Heart right ventricle (tissue), 16 donors: ENCODE data around the gene KRTAP10-7. TPM values are rescaled to one million over a fixed set of nuclear protein-coding genes. Genes with fewer than 3 reads are reported as not detected.
A peak's percentile ranks its signal among the peaks of the same experiment; 100 is the strongest.
"Not testable (repeated sequence)": the region's sequence is repeated elsewhere in the genome, so short reads cannot be mapped to it uniquely, and the experiment has no call there.

Source experiments
- ATAC-seq, 8 donors: fragments of 200-7000 bp; cut with Tn5 transposase; one replicate each; pipeline ENCODE4 v1.9.1; 2020; ENCODE audit warnings: mild to moderate bottlenecking in 8 of 8, moderate library complexity in 8 of 8, moderate number of reproducible peaks in 1 of 8
- DNase-seq, 2 donors: peaks; one replicate each; pipeline ENCODE4 v3.0.0-alpha.2; 2020
- H3K27ac ChIP-seq, 10 donors: fragments of 200-600 bp; sonication (generic) in 2 of 10; one replicate each; pipeline versions ENCODE4 v1.5.0 to v1.8.0; 2020 to 2022; ENCODE audit warnings: mild to moderate bottlenecking in 3 of 10
- H3K27me3 ChIP-seq, 7 donors: fragments of 200-600 bp; one replicate each; pipeline ENCODE4 v1.8.0; 2021 to 2022; ENCODE audit warnings: mild to moderate bottlenecking in 2 of 7
- H3K36me3 ChIP-seq, 9 donors: fragments of 200-600 bp; sonication (generic) in 1 of 9; one replicate each; pipeline versions ENCODE4 v1.5.0 to v1.8.0; 2020 to 2022; ENCODE audit warnings: mild to moderate bottlenecking in 2 of 9
- H3K4me1 ChIP-seq, 9 donors: fragments of 200-600 bp; sonication (generic) in 1 of 9; one replicate each; pipeline versions ENCODE4 v1.5.0 to v1.8.0; 2020 to 2022; ENCODE audit warnings: mild to moderate bottlenecking in 4 of 9
- H3K4me3 ChIP-seq, 10 donors: fragments of 200-600 bp; sonication (generic) in 2 of 10; one replicate each; pipeline versions ENCODE4 v1.5.0 to v1.8.0; 2020 to 2022; ENCODE audit warnings: mild to moderate bottlenecking in 7 of 10, moderate library complexity in 2 of 10
- H3K9me3 ChIP-seq, 11 donors: fragments of 200-600 bp in 10 of 11; sonication (generic) in 2 of 11; one replicate each; pipeline versions ENCODE4 v1.5.0 to v1.8.0; 2013 to 2022; ENCODE audit warnings: mild to moderate bottlenecking in 2 of 11, control low read depth in 1 of 11, moderate library complexity in 1 of 11
- WGBS, 2 donors: extraction: QIAGEN DNeasy Blood & Tissue Kit; methylation state at CpG; one replicate each; pipeline ENCODE4 v1.1.7; 2013; ENCODE audit warnings: inconsistent platforms in 1 of 2; 5-methylcytosine and 5-hydroxymethylcytosine counted together
- intact Hi-C, 10 donors: fragments of 100-400 bp; cut with DNase I; formaldehyde crosslinking; loops; one replicate each; pipeline versions ENCODE4 v1.11.1 to v1.14.2; 2022
- polyA plus RNA-seq, 2 donors: library from polyadenylated mRNA; stranded (reverse); fragments of 200-250 nt; gene quantifications; one replicate each; pipeline ENCODE4 v1.2.3, GENCODE V29; 2013
- total RNA-seq, 10 donors: library from RNA; stranded (reverse); fragmentation: NEBNext Ultra II Directional in 3 of 10; extraction: Animal tissue kit (Norgen Biotek cat#: 25700) in 3 of 10; gene quantifications; one replicate each; pipeline versions ENCODE4 v1.2.1 to v1.2.4, GENCODE V29; 2021 to 2023
- TF ChIP-seq, protein P1 (sequence below), 9 donors: fragments of 200-600 bp; sonication (generic) in 2 of 9; IDR thresholded peaks; one replicate each; pipeline versions ENCODE4 v1.5.0 to v1.8.0; 2021 to 2022; ENCODE audit warnings: antibody characterized with exemption in 9 of 9, mild to moderate bottlenecking in 5 of 9, moderate library complexity in 1 of 9
- donor health status: Arrhythmogenic right ventricular cardiomyopathy.
- donor health status: ischemic (EF 13 %, LVEDD 7.1; RV severe dilation, severe dysfunction).
- donor health status: healthy with polysubstance abuse.
- donor health status: DM: no; HTN: yes; CAD: no.
- donor health status: DM: no; HTN: no; CAD: no.
- donor health status: ischemic (EF 25% LVEDD 6.9; RV normal size, moderate dysfunction).
- donor health status: ischemic (EF 25% LVEDD 5.7; RV mildly dilated, moderate dysfunction).
- donor health status: healthy.
- donor health status: DM: yes; HTN: yes; CAD: no.
- donor health status: Ischemic cardiomyopathy.
- donor health status: ischemic (EF 35%, LVEDD 5.7; RV mildly dilated, moderate dysfunction).
- donor health status: nonischemic (EF 11% LVEDD 7.7; RV severe dilation, severe dysfunction).
- donor health status: DM: yes; HTN: yes; CAD: no.
- donor health status: PGD.
- donor health status: ischemic (EF 29% LVEDD 5.4; RV normal size, mild dysfunction).
- donor health status: nonischemic (EF 23%, LVEDD 6.1; RV moderate dilation, normal function).

KRTAP10-7 gene
- total and polyA plus RNA-seq, 12 donors = not detected

DNA sequence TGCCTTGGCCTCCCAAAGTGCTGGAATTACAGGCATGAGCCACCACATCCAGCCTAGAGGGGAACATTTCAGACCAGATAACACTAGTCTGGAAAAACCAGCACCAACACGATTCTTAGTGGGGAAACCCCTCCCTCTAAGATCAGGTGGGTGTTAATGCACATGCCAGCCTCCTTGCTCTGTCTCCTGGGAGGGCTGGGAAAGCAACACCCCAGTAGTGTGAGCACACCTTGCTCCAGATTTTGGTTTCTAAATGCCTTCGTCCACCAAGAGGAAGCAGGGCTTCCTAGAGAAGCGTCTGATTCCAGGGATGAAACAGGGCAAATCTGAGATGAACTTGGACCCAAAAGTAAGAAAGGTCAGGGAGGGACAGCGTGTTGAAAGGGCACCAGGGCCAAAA is 29.1 kb upstream of the KRTAP10-7 start:
- Histone ChIP-seq H3K27me3 (peaks cover 0 to 30% (median 0%) of the 10 kb centered on the region in 7 donors), H3K9me3 (peaks cover 0 to 19% (median 0%) of the 10 kb centered on the region in 11 donors), H3K4me1 (no peaks in the 10 kb centered on the region), H3K27ac (no peak overlapping the region), H3K36me3 (no peaks in the 10 kb centered on the region), H3K4me3 (no peak overlapping the region)
- no peak for DNase-seq
- ATAC-seq = no peak
- intact Hi-C loops = no loop called here
- TF ChIP-seq, protein P1, sequence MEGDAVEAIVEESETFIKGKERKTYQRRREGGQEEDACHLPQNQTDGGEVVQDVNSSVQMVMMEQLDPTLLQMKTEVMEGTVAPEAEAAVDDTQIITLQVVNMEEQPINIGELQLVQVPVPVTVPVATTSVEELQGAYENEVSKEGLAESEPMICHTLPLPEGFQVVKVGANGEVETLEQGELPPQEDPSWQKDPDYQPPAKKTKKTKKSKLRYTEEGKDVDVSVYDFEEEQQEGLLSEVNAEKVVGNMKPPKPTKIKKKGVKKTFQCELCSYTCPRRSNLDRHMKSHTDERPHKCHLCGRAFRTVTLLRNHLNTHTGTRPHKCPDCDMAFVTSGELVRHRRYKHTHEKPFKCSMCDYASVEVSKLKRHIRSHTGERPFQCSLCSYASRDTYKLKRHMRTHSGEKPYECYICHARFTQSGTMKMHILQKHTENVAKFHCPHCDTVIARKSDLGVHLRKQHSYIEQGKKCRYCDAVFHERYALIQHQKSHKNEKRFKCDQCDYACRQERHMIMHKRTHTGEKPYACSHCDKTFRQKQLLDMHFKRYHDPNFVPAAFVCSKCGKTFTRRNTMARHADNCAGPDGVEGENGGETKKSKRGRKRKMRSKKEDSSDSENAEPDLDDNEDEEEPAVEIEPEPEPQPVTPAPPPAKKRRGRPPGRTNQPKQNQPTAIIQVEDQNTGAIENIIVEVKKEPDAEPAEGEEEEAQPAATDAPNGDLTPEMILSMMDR (IDR thresholded peaks at IDR 0.05) = no peak
- WGBS, 2 donors = 64 to 72% methylated on average over 4 of the region's 4 CpGs

DNA sequence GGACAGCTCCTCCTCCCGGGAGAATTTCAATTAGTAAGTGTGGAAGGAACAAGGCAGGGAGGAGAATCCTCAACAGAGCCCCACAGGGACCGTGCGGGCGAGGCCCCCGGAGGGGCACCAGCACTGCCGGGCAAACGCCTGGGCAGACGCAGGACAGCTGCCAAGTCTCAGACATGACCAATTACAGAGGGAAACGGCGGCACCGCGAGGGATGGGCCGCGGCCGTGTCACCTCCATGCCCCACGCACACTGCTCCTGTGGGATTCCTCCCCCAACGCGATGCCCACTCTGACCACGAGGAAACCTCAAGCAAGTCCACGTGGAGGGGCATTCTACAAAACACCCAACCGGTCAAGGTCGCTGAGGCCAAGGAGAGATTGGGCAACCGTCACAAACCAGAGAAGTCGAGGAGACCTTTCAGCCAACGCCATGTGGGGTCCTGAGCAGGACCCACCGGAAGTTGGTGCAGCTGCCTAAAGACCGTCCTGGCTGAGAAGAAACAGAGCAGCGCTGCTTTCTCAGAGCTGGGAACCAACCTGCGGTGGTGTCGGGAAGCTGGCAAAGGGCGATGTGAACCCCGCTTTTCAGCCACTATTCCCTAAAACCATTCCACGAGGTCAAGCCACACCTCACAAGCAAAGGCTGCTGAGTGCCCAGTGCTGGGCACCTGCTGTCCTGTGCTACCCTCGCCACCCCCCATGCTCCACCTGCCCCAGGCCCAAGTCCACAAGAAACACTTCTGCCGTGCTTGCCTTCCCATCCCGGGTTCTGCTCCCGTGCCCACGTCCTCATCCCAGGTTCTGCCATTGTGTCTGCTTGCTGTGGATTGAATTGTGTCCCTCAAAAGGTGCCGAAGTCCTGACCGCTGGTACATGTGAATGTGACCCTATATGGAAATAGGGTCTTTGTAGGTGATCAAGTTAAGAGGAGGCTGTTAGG is 28.3 kb upstream of the KRTAP10-7 start:
- Histone ChIP-seq H3K27me3 (peaks cover 0 to 30% (median 0%) of the 10 kb centered on the region in 7 donors), H3K27ac (no peak overlapping the region), H3K4me3 (no peak overlapping the region), H3K9me3 (peaks cover 0 to 27% (median 7%) of the 10 kb centered on the region in 11 donors), H3K36me3 (no peaks in the 10 kb centered on the region), H3K4me1 (no peaks in the 10 kb centered on the region)
- DNase-seq (no peak), ATAC-seq (no peak)
- 88 to 92% methylated on average over 40 of the region's 40 CpGs for WGBS, 2 donors
- TF ChIP-seq, protein P1 (IDR thresholded peaks at IDR 0.05) = no peak
- intact Hi-C loops = no loop called here

DNA sequence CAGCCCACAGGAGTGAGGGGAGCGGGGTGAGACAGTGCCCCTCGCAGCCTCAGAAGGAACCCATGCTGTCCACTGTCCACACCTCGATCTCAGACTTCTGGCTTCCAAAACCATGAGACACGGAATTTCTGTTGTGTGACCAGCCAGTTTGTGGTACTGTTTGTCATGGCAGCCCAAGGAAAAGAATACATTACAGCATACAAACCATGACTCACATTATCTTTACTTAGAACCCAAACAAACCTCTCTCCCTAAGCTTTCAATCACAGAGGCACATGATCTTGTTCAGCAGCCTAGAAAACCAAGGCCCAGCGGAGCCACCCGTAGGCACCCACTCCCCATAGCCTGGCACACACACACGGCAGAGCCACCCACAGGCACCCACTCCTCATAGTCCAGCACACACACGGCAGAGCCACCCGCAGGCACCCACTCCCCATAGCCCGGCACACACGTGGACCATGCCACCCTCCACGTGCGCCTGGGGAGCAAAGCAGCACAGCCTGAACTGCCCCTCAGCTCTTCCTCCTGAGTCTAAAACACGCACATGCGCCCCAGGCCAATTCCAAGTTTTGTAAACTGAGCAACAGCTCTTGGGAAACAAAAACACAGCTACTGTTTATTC is 27.3 kb upstream of the KRTAP10-7 start:
- ATAC-seq (no peak), DNase-seq (no peak)
- H3K27me3 ChIP-seq = peaks cover 0 to 29% (median 0%) of the 10 kb centered on the region in 7 donors
- no peaks in the 10 kb centered on the region for H3K4me1 ChIP-seq
- intact Hi-C loops = no loop called here
- 81 to 83% methylated on average over 15 of the region's 15 CpGs for WGBS, 2 donors
- no peaks in the 10 kb centered on the region for H3K36me3 ChIP-seq
- TF ChIP-seq, protein P1 (IDR thresholded peaks at IDR 0.05) = no peak
- H3K4me3 ChIP-seq = no peak overlapping the region
- peaks cover 0 to 37% (median 14%) of the 10 kb centered on the region in 11 donors for H3K9me3 ChIP-seq
- no peak overlapping the region for H3K27ac ChIP-seq

DNA sequence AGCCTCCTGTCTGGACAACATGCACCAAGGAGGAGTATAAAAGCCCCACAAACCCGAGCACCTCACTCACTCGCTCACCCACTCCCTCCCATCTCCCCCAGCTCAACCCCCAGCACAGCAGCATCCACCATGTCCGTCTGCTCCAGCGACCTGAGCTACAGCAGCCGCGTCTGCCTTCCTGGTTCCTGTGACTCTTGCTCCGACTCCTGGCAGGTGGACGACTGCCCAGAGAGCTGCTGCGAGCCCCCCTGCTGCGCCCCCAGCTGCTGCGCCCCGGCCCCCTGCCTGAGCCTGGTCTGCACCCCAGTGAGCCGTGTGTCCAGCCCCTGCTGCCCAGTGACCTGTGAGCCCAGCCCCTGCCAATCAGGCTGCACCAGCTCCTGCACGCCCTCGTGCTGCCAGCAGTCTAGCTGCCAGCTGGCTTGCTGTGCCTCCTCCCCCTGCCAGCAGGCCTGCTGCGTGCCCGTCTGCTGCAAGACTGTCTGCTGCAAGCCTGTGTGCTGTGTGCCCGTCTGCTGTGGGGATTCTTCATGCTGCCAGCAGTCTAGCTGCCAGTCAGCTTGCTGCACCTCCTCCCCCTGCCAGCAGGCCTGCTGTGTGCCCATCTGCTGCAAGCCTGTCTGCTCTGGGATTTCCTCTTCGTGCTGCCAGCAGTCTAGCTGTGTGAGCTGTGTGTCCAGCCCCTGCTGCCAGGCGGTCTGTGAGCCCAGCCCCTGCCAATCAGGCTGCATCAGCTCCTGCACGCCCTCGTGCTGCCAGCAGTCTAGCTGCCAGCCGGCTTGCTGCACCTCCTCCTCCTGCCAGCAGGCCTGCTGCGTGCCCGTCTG is 26.6 kb upstream of the KRTAP10-7 start, which contains the start of gene KRTAP10-4:
Gene KRTAP10-4, plus strand, starts transcription at position 100 of the 827 bp plus-strand sequence. Its CDS starts 30 bp downstream, at position 130.
- peak in 1 of 8 donors; percentile 61 for ATAC-seq
- DNase-seq, H3K4me3 ChIP-seq, H3K36me3 ChIP-seq, intact Hi-C loops, H3K27ac ChIP-seq, H3K4me1 ChIP-seq: not testable (repeated sequence)
- Histone ChIP-seq H3K27me3 (peaks cover 0 to 22% (median 0%) of the 10 kb centered on the region in 7 donors), H3K9me3 (peaks cover 0 to 38% (median 14%) of the 10 kb centered on the region in 11 donors)
- WGBS, 2 donors = 60 to 68% methylated on average over 19 to 22 of the region's 25 CpGs
